Posterior vena cava (tissue), 2 donors: Measurements from ENCODE around the gene TRPM2. TPM values are rescaled to one million over a fixed set of nuclear protein-coding genes. Genes with fewer than 3 reads are reported as not detected.

ENCODE experiments used
- DNase-seq: peaks from one replicate; pipeline ENCODE4 v3.0.0-alpha.2; 2020; ENCODE audit warnings: low spot score
- intact Hi-C, 2 donors: fragments of 100-400 bp; cut with DNase I; formaldehyde crosslinking; loops; one replicate each; pipeline versions ENCODE4 v1.14.1 to v1.14.2; 2022 to 2023
- total RNA-seq, 2 donors: library from RNA; stranded (reverse); fragmentation: NEBNext Ultra II Directional; extraction: Animal tissue kit (Norgen Biotek cat#: 25700); gene quantifications; one replicate each; pipeline ENCODE4 v1.2.1, GENCODE V29; 2021
- donor health status: DM: yes; HTN: yes; CAD: no.
- donor health status: DM: yes; HTN: yes; CAD: no.

Gene TRPM2
- total RNA-seq, 2 donors from 2014 or later = 7.7 to 11.3 TPM

- DNase-seq = peak; percentile 16
- intact Hi-C loops = no loop called here
Measured at GRCh38 chr21:44431300-44431699, 77.9 kb downstream of the TRPM2 start.

GRCh38 chr21:44432841-44433790, 79.7 kb downstream of the TRPM2 start:
- peak; percentile 68 for DNase-seq
- intact Hi-C loops = no loop called here

- intact Hi-C loops = no loop called here
- peak; percentile 49 for DNase-seq
Measured at GRCh38 chr21:44433791-44434567, 80.6 kb downstream of the TRPM2 start.

GRCh38 chr21:44434568-44434925, 81.1 kb downstream of the TRPM2 start:
- peak; percentile 58 for DNase-seq
- intact Hi-C loops = no loop called here

DNA sequence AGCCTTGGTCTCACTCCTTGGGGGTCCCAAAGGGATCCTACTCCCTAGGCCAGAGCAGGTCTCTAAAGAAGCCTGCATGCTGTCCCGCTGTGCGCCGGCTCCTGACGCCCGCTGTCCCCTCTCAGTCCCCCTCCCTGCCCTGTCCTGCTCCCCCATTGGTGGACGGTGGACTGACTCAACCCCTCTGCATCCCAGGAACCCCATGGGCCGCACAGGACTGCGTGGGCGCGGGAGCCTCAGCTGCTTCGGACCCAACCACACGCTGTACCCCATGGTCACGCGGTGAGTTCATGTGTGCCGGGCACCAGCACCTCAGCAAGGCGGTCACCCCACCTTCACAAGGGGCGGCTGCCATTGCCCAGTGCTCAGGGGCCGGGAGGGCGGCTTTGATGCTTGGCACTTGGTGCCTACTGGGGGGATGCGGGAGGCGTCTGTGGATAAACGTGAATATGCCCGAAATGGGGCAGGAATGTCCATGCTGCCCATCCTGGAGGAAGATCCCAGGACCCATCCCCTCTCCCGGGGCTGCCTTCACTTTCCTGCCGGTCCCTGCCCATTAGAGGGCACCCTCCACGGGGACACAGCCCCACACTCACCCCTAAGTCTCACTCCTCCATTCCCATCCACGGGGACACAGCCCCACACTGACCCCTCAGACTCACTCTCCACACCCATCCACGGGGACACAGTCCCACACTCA, 81.7 kb downstream of the TRPM2 start:
- peak; percentile 75 for DNase-seq
- intact Hi-C loops = no loop called here

- intact Hi-C loops = no loop called here
- peak; percentile 76 for DNase-seq
Measured at GRCh38 chr21:44436111-44436611, 82.7 kb downstream of the TRPM2 start.

- intact Hi-C loops = no loop called here
- DNase-seq = peak; percentile 67
Measured at GRCh38 chr21:44436958-44437357, 83.5 kb downstream of the TRPM2 start.

DNA sequence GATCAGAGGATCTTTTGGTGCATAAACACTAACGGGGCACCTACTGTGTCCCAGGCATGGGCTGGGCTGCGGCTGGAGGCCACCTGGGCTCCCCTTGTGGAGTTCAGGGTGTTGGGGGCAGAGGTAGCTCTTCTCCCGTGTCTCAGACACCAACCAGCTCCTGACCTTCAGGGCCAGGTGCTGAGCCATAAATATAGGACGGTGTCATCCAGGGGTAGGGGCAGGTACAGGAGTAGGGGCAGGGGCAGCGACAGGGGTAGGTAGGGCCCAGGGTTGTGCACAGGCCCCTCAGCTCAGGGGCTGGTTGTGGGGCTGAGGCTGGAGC, 83.9 kb downstream of the TRPM2 start:
- intact Hi-C loops = no loop called here
- DNase-seq = peak; percentile 48

DNA sequence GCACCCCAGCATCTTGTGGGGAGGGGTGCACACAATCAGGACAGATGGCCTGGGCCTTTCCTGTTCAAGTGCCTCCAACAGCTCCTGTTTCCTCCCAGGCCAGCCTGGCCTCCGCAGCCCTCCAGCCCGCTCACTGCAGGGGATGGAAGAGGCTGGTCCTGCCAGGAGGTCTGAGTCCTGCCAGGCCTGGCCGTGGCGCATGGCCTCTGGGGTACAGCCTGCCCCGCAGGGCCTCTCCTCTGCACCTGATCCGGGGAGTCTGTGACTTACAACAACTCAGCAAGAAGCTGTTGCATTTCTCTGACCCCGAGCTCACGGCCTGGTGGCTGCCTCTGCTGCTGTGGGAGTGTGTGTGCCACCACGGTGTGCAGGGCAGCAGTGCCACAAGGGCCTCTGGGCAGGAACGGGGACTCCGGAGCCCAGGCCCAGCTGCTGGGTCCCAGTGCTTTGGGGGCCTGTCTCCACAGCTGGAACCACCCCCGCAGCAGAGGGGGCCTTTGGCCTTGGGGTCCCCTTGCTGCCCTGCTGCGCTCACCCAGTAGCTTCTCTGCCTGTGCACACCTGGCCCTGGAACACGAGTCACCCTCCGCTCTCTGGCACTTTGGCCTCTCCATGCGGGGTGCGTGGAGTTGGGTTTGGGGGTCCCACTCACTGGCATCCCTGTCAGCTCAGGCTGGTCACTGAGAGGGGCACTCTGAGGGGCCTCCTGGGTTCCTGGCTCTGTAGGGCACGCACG, 84.4 kb downstream of the TRPM2 start:
- intact Hi-C loops = no loop called here
- peak; percentile 66 for DNase-seq

GRCh38 chr21:44438531-44439210, 85.2 kb downstream of the TRPM2 start:
- intact Hi-C loops = no loop called here
- DNase-seq = peak; percentile 73

DNA sequence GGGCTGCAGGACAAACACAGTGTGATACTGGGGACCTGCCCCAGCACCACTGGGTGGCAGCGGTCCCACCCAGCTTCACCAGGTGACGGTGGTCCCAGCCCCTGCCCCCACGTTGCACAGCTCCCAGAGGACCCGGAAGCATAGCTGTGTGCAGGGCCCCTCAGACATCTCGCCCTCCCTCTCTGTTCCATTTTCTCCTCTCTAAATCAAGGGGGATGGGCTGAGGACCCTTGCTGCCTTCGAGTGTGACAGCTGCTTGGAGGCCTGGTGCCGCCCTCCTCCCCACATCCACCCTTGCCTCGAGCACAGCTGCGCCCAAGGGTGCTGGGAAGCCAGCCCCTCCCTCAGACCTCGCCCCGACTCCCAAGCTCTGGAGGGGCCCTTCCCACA, 85.8 kb downstream of the TRPM2 start:
- DNase-seq = peak; percentile 56
- intact Hi-C loops = no loop called here

DNA sequence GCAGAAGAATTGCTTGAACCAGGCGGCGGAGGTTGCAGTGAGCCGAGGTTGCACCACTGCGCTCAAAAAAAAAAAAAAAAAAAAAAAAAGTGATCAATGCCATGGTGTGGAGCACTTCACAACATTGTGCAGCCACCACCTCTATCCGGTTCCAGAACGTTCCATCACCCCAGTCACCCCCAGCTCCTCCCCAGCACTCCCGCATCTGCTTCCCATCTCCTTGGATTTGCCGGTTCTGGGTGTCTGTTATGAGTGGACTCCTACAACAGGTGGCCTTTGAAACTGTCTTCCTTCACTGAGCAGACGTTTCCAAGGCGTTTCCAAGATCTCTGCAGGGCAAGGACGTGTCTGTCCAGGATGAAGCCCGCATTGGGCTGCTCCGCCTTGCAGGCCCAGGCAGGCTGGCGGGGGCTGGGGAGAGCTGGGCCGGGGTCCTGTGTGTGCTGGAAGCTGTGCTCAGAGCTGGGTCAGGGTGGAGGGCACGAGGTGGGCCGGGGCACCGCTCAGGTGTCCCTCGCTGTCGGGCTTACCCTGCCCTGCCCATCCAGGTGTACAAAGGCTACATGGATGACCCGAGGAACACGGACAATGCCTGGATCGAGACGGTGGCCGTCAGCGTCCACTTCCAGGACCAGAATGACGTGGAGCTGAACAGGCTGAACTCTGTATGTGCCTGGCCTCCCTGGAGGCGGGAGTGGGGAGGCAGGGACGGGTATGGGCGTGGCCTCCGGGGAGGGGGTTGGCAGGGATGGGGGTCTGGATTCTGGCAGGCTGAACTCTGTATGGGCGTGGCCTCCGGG, 87.0 kb downstream of the TRPM2 start:
- peak; percentile 69 for DNase-seq
- intact Hi-C loops = no loop called here

GRCh38 chr21:44441041-44441400, 87.6 kb downstream of the TRPM2 start:
- DNase-seq = peak; percentile 68
- intact Hi-C loops = no loop called here

DNA sequence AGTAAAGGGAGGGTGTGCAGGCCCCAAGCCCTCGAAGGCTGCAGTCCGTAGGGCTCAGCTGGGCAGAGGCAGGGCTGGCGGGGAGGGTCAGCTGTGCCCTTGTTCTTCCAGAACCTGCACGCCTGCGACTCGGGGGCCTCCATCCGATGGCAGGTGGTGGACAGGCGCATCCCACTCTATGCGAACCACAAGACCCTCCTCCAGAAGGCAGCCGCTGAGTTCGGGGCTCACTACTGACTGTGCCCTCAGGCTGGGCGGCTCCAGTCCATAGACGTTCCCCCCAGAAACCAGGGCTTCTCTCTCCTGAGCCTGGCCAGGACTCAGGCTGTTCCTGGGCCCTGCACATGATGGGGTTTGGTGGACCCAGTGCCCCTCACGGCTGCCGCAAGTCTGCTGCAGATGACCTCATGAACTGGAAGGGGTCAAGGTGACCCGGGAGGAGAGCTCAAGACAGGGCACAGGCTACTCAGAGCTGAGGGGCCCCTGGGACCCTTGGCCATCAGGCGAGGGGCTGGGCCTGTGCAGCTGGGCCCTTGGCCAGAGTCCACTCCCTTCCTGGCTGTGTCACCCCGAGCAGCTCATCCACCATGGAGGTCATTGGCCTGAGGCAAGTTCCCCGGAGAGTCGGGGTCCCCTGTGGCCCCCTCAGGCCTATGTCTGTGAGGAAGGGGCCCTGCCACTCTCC, 88.3 kb downstream of the TRPM2 start:
- peak; percentile 69 for DNase-seq
- intact Hi-C loops = no loop called here

DNA sequence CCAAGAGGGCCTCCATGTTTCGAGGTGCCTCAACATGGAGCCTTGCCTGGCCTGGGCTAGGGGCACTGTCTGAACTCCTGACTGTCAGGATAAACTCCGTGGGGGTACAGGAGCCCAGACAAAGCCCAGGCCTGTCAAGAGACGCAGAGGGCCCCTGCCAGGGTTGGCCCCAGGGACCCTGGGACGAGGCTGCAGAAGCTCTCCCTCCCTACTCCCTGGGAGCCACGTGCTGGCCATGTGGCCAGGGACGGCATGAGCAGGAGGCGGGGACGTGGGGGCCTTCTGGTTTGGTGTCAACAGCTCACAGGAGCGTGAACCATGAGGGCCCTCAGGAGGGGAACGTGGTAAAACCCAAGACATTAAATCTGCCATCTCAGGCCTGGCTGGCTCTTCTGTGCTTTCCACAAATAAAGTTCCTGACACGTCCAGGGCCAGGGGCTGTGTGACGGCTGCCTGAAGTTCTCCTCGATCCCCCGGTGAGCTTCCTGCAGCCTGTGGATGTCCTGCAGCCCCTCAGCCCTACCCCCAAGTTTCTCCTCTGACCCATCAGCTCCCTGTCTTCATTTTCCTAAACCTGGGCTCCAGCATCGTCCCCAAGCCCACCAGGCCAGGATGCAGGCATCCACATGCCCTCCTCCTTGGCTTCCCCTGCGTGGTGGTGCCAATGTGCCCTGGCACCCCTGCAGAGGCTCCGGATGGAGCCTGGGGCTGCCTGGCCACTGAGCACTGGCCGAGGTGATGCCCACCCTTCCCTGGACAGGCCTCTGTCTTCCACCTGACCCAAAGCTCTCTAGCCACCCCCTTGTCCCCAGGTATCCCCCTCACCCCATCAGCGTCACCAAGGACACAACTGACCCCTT, 89.1 kb downstream of the TRPM2 start:
- intact Hi-C loops = no loop called here
- peak; percentile 60 for DNase-seq

DNA sequence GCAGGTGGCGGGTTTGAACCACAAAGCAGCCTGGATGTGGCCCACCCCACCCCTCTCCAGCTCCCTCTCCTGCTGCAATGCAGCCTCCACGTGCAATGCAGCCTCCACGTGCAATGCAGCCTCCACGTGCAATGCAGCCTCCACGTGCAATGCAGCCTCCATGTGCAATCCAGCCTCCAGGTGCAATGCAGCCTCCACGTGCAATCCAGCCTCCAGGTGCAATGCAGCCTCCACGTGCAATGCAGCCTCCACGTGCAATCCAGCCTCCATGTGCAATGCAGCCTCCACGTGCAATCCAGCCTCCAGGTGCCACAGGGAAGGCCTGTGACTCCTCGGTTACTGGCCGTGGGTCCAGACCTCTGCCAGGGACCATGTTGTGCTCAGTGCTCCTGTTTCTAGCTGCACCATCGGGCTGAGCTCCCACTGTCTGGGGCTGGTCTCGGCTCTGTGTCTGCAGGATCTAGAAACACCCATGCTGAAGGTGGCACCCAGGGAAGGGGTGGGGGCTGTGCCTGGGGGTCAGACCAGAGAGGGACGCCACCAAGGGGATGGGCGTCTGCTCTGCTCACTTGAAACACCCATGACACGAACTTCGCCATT, 90.0 kb downstream of the TRPM2 start:
- DNase-seq = peak; percentile 43
- intact Hi-C loops = no loop called here
